Uterus (tissue), 4 donors: Measurements from ENCODE around the gene DNAAF3. TPM values are rescaled to one million over a fixed set of nuclear protein-coding genes. Genes with fewer than 3 reads are reported as not detected.

ENCODE experiments used
- DNase-seq, 2 donors: peaks; one replicate each; pipeline ENCODE4 v3.0.0-alpha.2; 2019 to 2020
- H3K27ac ChIP-seq, 2 donors: fragments of 200-600 bp; sonication (generic); 1 replicate in 1 of 2; 2 replicates in 1 of 2; pipeline ENCODE4 v1.5.1; 2016 to 2018
- H3K27me3 ChIP-seq, 2 donors: fragments of 200-600 bp; sonication (generic); one replicate each; pipeline ENCODE4 v1.5.1; 2018 to 2019; ENCODE audit warnings: control low read depth in 1 of 2
- H3K36me3 ChIP-seq, 2 donors: fragments of 200-600 bp; sonication (generic); one replicate each; pipeline ENCODE4 v1.5.1; 2019; ENCODE audit warnings: control low read depth in 1 of 2
- H3K4me1 ChIP-seq, 2 donors: fragments of 200-600 bp; sonication (generic); one replicate each; pipeline ENCODE4 v1.5.1; 2018 to 2019; ENCODE audit warnings: control low read depth in 1 of 2
- H3K4me3 ChIP-seq, 2 donors: fragments of 200-600 bp; sonication (generic); 1 replicate in 1 of 2; 2 replicates in 1 of 2; pipeline ENCODE4 v1.5.1; 2018 to 2019; ENCODE audit warnings: mild to moderate bottlenecking in 1 of 2
- H3K9me3 ChIP-seq, 2 donors: fragments of 200-600 bp; sonication (generic); one replicate each; pipeline ENCODE4 v1.5.1; 2019; ENCODE audit warnings: control low read depth in 1 of 2
- POLR2A ChIP-seq, 2 donors: fragments of 450-650 bp; IDR thresholded peaks; one replicate each; pipeline ENCODE4 v1.6.1; 2016; ENCODE audit warnings: antibody characterized with exemption in 2 of 2, mild to moderate bottlenecking in 1 of 2, moderate library complexity in 1 of 2
- intact Hi-C: fragments of 100-400 bp; cut with DNase I; formaldehyde crosslinking; loops from one replicate; pipeline ENCODE4 v1.15.1; 2023; ENCODE audit warnings: low total_unique reads
- total RNA-seq, 4 donors: library from RNA; depleted of rRNA in 3 of 4; stranded (reverse); fragments of >200 nt in 3 of 4; gene quantifications; one replicate each; pipeline versions ENCODE4 v1.1.0 to v1.2.4, GENCODE V29; 2014 to 2023
- TF ChIP-seq, protein P1 (sequence below), 4 experiments: fragments of 200-600 bp in 2 of 4; fragments of 450-650 bp in 2 of 4; sonication (generic) in 2 of 4; IDR thresholded peaks; one replicate each; pipeline ENCODE4 v1.5.1; 2016 to 2019; ENCODE audit warnings: antibody characterized with exemption in 4 of 4, mild to moderate bottlenecking in 2 of 4, moderate library complexity in 1 of 4
- donor health status: DM: yes; HTN: yes; CAD: no.

DNAAF3 gene
- total RNA-seq, 4 donors from 2014 or later: 3.1 to 4.4 (median 3.9) TPM; not detected in 1

DNA sequence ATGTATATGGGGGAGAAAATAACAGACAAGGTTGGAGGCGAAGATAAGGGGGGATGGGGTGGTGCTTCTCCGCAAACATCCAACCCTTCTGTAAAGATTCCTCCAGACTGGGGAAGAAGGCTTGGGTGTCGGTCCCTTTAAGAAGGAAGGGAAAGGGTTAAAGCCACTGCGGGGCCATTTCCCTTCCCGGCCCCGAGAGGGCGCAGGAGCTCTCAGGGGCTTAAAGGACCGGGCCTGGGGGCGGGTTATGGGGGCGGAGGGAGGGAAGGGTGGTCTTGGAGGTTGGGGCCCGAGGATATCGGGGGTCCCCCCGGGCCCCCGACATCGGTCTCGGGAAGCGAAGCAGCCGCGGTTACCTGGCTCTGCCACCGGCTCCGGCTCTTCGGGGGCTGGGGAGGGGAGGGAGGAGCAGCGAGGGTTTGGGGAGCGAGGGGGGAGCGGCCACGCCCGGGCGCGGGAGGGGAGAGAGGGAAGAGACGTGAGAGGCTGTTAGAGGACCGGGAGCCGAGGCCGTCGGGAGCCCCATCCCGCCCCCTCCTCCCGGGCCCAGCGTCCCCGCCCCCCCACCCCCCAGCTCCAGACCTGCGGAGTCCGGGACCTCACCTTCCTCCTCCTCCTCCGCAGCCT, 20.2 kb downstream of the DNAAF3 start:
- intact Hi-C loops: no loop called here
- no peaks in the 10 kb centered on the region for H3K9me3 ChIP-seq
- TF ChIP-seq, protein P1, sequence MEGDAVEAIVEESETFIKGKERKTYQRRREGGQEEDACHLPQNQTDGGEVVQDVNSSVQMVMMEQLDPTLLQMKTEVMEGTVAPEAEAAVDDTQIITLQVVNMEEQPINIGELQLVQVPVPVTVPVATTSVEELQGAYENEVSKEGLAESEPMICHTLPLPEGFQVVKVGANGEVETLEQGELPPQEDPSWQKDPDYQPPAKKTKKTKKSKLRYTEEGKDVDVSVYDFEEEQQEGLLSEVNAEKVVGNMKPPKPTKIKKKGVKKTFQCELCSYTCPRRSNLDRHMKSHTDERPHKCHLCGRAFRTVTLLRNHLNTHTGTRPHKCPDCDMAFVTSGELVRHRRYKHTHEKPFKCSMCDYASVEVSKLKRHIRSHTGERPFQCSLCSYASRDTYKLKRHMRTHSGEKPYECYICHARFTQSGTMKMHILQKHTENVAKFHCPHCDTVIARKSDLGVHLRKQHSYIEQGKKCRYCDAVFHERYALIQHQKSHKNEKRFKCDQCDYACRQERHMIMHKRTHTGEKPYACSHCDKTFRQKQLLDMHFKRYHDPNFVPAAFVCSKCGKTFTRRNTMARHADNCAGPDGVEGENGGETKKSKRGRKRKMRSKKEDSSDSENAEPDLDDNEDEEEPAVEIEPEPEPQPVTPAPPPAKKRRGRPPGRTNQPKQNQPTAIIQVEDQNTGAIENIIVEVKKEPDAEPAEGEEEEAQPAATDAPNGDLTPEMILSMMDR (IDR thresholded peaks at IDR 0.05): no peak
- TF ChIP-seq POLR2A (IDR thresholded peaks at IDR 0.05): no peak
- H3K27me3 ChIP-seq: peaks cover 19 to 56% of the 10 kb centered on the region in 2 donors
- peaks cover 0 to 3% of the 10 kb centered on the region in 2 donors for H3K4me1 ChIP-seq
- no peak for DNase-seq
- no peak overlapping the region for H3K4me3 ChIP-seq
- H3K27ac ChIP-seq: no peak overlapping the region
- no peaks in the 10 kb centered on the region for H3K36me3 ChIP-seq

DNA sequence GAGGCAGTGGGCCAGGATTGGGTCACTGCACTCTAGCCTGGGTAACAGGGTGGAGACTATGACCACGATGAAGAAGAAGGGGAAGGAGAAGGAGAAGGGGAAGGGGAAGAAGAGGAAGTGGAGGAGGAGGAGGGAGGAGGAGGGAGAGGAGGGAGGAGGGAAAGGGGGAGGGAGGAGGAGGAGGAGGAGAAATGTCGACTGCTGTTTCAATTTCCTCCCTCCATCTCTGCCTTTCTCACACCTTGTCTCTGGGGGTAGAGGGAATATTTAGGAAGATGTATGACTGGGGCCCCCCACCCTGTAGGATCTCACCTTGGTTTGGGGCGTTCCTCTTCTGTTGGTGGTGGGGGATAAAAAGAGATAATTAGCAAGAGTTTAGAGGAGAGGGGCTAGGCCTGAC, 21.2 kb downstream of the DNAAF3 start:
- intact Hi-C loops: no loop called here
- Histone ChIP-seq H3K4me1 (peaks cover 0 to 3% of the 10 kb centered on the region in 2 donors), H3K4me3 (no peak overlapping the region), H3K27me3 (peaks cover 19 to 56% of the 10 kb centered on the region in 2 donors), H3K9me3 (no peaks in the 10 kb centered on the region), H3K27ac (no peak overlapping the region), H3K36me3 (no peaks in the 10 kb centered on the region)
- TF ChIP-seq POLR2A (IDR thresholded peaks at IDR 0.05): no peak
- TF ChIP-seq, protein P1 (IDR thresholded peaks at IDR 0.05): no peak
- DNase-seq: no peak

DNA sequence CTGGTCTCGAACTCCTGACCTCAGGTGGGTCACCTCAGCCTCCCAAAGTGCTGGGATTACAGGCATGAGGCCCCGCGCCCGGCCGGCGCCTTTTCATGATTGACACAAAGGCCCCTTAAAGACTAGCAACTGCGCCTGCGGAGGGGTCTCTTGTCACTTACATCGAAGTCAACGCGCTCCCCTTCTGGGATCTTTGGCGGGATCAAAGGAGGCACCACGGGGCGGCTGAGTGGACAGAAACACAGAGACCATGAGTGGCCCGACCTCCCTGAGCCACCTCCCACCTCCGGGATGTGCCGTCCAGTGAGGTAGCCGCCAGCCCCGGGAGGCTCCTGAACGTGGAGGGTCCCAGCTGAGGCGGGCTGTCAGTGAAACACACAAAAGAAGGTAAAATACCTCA, 24.7 kb downstream of the DNAAF3 start:
- intact Hi-C loops: no loop called here
- no peak for TF ChIP-seq POLR2A (IDR thresholded peaks at IDR 0.05)
- TF ChIP-seq, protein P1 (IDR thresholded peaks at IDR 0.05): no peak

GRCh38 chr19:55137915-55138314, 28.5 kb downstream of the DNAAF3 start:
- Histone ChIP-seq H3K27me3 (peaks cover 0 to 13% of the 10 kb centered on the region in 2 donors), H3K36me3 (no peaks in the 10 kb centered on the region), H3K4me1 (no peaks in the 10 kb centered on the region), H3K4me3 (no peak overlapping the region), H3K27ac (no peak overlapping the region), H3K9me3 (no peaks in the 10 kb centered on the region)
- intact Hi-C loops: no loop called here
- no peak for TF ChIP-seq POLR2A (IDR thresholded peaks at IDR 0.05)
- TF ChIP-seq, protein P1 (IDR thresholded peaks at IDR 0.05): no peak
- no peak for DNase-seq

More for the DNA sequence above, 24.7 kb downstream of the DNAAF3 start:
- peaks cover 10 to 45% of the 10 kb centered on the region in 2 donors for H3K27me3 ChIP-seq
- no peak overlapping the region for H3K27ac ChIP-seq
- no peak overlapping the region for H3K4me3 ChIP-seq
- H3K9me3 ChIP-seq: no peaks in the 10 kb centered on the region
- H3K36me3 ChIP-seq: no peaks in the 10 kb centered on the region
- peaks cover 0 to 3% of the 10 kb centered on the region in 2 donors for H3K4me1 ChIP-seq
- DNase-seq: no peak

DNA sequence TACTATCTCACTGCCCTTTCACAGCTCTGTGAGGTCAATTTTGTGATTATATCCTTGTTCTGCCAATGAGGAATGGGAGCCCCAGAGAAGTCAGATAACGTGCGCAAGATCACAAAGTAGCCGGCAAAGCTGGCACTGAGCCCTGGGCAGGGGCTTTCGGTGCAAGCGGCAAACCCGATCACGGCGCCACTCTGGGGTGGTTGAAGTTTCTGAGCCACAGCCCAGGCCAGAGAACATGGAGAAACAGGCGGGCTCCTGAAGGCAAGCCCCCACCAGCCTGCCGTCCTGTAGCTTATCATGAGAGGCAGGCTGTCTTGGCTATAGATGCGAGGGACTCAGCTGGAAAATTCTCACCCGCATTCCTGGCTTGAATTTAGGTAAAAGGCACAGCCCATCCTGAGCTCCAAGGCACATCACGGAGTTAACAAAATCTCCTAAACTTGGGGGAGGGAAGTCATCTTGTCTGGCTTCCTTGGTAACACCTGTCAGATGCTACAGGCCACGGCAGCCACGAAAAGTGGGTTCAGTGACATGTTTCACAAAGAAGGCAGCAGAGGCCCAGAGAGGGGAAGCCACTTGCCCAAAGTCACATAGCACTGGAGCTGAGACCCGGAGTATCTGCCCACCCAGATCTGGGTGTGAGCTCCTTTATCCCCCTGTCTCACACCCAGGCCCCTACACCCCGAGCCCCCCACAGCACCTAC, 29.9 kb downstream of the DNAAF3 start:
- TF ChIP-seq POLR2A (IDR thresholded peaks at IDR 0.05): no peak
- TF ChIP-seq, protein P1 (IDR thresholded peaks at IDR 0.05): no peak
- intact Hi-C loops: no loop called here
- H3K27ac ChIP-seq: no peak overlapping the region
- no peak overlapping the region for H3K4me3 ChIP-seq
- DNase-seq: no peak
- H3K9me3 ChIP-seq: no peaks in the 10 kb centered on the region
- no peaks in the 10 kb centered on the region for H3K4me1 ChIP-seq
- H3K36me3 ChIP-seq: no peaks in the 10 kb centered on the region
- peaks cover 0 to 1% of the 10 kb centered on the region in 2 donors for H3K27me3 ChIP-seq
